Erythroblast (primary cell): Measurements from ENCODE around the gene ART4.

Source experiments
- GATA1 ChIP-seq: IDR thresholded peaks from 2 replicates; pipeline ENCODE4 v1.6.1; 2011; ENCODE audit warnings: low read depth, mild to moderate bottlenecking, control low read depth, low read length, moderate library complexity
- POLR2A ChIP-seq: IDR thresholded peaks from 2 replicates; pipeline ENCODE4 v1.6.1; 2011; ENCODE audit warnings: mild to moderate bottlenecking, low read length

DNA sequence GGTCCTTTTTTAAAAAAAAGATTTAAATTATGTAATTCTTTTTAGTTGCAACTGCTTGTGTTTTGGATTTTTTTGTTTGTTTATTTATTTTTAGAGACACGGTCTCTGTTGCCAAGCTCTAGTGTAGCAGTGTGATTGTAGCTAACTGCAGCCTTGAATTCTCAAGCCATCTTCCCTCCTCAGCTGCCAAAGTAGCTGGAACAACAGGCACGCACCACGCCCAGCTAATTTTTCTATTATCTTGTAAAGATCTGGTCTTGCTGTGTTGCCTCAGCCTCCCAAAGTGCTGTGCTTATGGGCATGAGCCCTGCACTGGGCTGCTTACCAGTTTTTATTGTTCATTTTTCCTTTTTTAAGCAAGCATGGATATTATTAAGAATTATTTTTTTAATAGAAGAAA, 10.6 kb upstream of the ART4 start:
- TF ChIP-seq POLR2A (no peak), GATA1 (no peak)
